ENCODE results near the gene C1orf141.

C1orf141 gene

DNA sequence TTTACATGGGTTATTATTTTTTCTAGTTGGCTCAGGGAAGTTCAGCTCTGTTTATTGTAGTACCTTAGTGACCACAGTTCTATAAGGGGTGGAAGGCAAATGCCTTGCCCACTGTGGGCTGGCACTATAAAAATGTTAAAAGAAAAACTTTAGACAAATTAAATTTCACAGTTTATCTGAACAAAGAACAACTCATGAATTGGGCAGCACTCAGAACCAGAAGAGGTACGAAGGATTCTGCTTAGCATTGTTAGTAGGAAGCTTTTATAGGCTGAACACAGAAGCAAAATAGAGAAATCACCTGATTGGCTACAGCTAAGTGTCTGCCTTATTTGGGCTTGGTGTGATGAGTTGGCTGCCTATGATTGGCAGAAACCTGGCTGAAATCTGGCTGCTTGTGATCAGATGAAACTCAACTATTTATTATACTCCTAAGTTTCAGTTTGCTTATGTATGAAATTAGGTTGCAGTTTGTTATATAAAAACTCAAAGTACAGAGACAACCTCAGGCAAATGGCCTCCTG is 45.0 kb downstream of the C1orf141 start:
- Histone ChIP-seq H3K4me1 (no peaks in the 10 kb centered on the region), H3K9me3 (no peaks in the 10 kb centered on the region), H3K4me3 (no peak overlapping the region), H3K27me3 (no peaks in the 10 kb centered on the region), H3K36me3 (no peaks in the 10 kb centered on the region), H3K27ac (no peak overlapping the region)
- intact Hi-C loops (cut with DNase I; ENCODE audit: low total_unique reads), result no loop called here
- TF ChIP-seq, protein P1, sequence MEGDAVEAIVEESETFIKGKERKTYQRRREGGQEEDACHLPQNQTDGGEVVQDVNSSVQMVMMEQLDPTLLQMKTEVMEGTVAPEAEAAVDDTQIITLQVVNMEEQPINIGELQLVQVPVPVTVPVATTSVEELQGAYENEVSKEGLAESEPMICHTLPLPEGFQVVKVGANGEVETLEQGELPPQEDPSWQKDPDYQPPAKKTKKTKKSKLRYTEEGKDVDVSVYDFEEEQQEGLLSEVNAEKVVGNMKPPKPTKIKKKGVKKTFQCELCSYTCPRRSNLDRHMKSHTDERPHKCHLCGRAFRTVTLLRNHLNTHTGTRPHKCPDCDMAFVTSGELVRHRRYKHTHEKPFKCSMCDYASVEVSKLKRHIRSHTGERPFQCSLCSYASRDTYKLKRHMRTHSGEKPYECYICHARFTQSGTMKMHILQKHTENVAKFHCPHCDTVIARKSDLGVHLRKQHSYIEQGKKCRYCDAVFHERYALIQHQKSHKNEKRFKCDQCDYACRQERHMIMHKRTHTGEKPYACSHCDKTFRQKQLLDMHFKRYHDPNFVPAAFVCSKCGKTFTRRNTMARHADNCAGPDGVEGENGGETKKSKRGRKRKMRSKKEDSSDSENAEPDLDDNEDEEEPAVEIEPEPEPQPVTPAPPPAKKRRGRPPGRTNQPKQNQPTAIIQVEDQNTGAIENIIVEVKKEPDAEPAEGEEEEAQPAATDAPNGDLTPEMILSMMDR (IDR thresholded peaks at IDR 0.05), result no peak
- no peak for DNase-seq

DNA sequence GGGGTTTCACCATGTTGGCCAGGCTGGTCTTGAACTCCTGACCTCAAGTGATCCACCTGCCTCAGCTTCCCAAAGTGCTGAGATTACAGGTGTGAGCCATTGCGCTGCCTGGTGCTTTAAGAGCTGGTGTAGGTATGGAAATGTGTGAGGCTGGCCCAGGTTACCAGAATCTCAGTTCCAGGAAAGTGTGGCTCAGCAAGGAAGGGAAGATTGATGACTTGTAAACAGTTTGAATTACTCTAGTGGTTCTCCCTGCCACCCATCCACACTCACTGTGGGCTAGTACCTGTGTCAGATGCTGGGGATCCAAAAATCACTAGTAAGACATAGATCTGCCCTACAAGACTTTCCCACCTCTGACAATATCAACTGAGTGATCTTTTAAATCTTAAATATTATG is 46.3 kb downstream of the C1orf141 start:
- no peak for DNase-seq
- Histone ChIP-seq H3K36me3 (no peaks in the 10 kb centered on the region), H3K9me3 (no peaks in the 10 kb centered on the region), H3K27me3 (no peaks in the 10 kb centered on the region), H3K4me3 (no peak overlapping the region), H3K27ac (no peak overlapping the region), H3K4me1 (no peaks in the 10 kb centered on the region)
- intact Hi-C loops (cut with DNase I; ENCODE audit: low total_unique reads), result no loop called here
- TF ChIP-seq, protein P1 (IDR thresholded peaks at IDR 0.05), result no peak

DNA sequence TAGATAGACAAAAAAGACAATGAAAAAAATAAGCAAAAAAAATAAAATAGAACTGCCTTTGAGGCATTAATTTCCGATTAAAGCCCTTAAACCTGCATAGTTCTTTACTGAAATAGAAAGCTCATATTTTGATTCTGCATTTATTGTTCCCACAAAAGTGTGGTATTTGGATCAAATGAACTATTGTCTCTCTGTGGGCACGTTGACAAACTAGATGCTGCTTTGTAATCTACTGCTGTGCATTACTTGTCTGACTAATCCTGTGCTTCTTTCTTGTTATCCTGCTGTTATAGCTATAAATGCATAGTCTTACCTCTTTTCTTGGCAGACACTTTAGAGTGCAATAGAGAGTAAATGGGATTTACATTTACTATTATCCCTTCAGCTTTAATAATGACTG is 49.4 kb downstream of the C1orf141 start:
- Histone ChIP-seq H3K27ac (no peak overlapping the region), H3K4me1 (no peaks in the 10 kb centered on the region), H3K27me3 (no peaks in the 10 kb centered on the region), H3K36me3 (no peaks in the 10 kb centered on the region), H3K9me3 (no peaks in the 10 kb centered on the region), H3K4me3 (no peak overlapping the region)
- TF ChIP-seq, protein P1 (IDR thresholded peaks at IDR 0.05), result no peak
- intact Hi-C loops (cut with DNase I; ENCODE audit: low total_unique reads), result no loop called here
- DNase-seq, result no peak

DNA sequence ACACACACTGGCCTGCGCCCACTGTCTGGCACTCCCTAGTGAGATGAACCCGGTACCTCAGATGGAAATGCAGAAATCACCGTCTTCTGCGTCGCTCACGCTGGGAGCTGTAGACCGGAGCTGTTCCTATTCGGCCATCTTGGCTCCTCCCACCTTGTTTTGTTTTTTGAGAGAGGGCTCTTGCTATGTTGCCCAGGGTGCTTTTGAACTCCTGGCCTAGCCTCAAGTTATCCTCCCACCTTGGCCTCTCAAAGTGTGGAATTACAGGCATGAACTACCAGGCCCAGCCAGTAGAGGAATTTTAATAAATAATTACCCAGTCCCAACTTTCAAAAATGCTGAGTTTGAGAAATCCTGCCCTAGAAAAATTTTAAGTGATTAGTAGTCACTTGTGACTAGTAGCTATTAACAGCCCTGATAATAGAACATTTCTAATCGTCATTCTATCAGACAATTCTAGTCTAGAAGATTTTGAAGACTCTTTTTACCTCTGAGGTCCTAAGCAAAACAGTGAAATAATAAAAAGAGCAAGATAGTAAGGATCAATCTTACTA is 49.9 kb downstream of the C1orf141 start:
- H3K4me3 ChIP-seq, result no peak overlapping the region
- no peaks in the 10 kb centered on the region for H3K27me3 ChIP-seq
- no peaks in the 10 kb centered on the region for H3K9me3 ChIP-seq
- TF ChIP-seq, protein P1 (IDR thresholded peaks at IDR 0.05), result no peak
- DNase-seq, result no peak
- H3K4me1 ChIP-seq, result no peaks in the 10 kb centered on the region
- H3K36me3 ChIP-seq, result no peaks in the 10 kb centered on the region
- H3K27ac ChIP-seq, result no peak overlapping the region
- intact Hi-C loops (cut with DNase I; ENCODE audit: low total_unique reads), result no loop called here

DNA sequence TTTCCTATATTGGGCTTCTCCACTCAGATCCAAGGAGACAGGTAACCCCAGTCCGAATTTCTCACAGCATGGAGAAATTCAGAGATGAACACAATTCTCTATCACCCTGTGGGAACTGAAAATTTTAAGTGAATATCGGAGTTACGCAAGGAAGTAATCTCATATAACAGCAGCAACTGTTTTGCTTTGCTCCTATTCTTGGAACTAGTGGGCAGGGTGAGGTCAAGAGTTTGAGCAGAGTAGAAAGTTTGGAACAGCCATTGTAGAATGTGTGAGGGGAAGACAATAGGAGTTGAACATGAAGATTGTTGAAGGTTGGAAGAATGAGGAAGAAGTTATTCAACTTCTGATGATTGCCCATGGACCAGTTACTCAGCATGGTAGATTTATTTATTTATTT is 56.5 kb downstream of the C1orf141 start:
- H3K4me1 ChIP-seq, result no peaks in the 10 kb centered on the region
- H3K27ac ChIP-seq, result no peak overlapping the region
- TF ChIP-seq, protein P1 (IDR thresholded peaks at IDR 0.05), result no peak
- DNase-seq, result no peak
- intact Hi-C loops (cut with DNase I; ENCODE audit: low total_unique reads), result no loop called here
- H3K27me3 ChIP-seq, result no peaks in the 10 kb centered on the region
- no peaks in the 10 kb centered on the region for H3K36me3 ChIP-seq
- peaks cover 0 to 1% (median 0%) of the 10 kb centered on the region in 3 donors for H3K9me3 ChIP-seq
- no peak overlapping the region for H3K4me3 ChIP-seq

DNA sequence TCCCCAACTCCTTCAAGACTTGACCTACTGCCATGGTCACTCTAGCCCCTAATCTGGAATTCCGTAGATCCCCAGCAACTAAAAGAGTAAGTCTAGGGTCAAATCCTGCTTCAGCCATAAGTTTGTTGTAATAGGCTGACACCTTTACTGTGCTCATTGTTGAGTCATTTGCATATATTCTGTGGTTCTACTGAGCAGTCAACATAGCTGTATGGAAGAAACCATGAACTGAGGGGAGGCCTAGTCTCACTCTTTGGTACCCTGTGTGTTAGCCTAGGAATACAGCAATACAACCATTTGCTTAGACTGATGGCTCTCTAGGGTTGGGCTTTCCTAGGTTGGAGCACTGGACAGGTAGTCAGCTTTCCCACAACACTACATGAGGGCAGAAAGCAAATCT is 57.2 kb downstream of the C1orf141 start:
- Histone ChIP-seq H3K4me1 (no peaks in the 10 kb centered on the region), H3K36me3 (no peaks in the 10 kb centered on the region), H3K27ac (no peak overlapping the region), H3K27me3 (no peaks in the 10 kb centered on the region), H3K4me3 (no peak overlapping the region), H3K9me3 (peaks cover 0 to 6% (median 0%) of the 10 kb centered on the region in 3 donors)
- TF ChIP-seq, protein P1 (IDR thresholded peaks at IDR 0.05), result no peak
- intact Hi-C loops (cut with DNase I; ENCODE audit: low total_unique reads), result no loop called here
- DNase-seq, result no peak

Measured in tibial artery (tissue), 4 donors.